ENCODE measurements around the gene HTRA2.

DNA sequence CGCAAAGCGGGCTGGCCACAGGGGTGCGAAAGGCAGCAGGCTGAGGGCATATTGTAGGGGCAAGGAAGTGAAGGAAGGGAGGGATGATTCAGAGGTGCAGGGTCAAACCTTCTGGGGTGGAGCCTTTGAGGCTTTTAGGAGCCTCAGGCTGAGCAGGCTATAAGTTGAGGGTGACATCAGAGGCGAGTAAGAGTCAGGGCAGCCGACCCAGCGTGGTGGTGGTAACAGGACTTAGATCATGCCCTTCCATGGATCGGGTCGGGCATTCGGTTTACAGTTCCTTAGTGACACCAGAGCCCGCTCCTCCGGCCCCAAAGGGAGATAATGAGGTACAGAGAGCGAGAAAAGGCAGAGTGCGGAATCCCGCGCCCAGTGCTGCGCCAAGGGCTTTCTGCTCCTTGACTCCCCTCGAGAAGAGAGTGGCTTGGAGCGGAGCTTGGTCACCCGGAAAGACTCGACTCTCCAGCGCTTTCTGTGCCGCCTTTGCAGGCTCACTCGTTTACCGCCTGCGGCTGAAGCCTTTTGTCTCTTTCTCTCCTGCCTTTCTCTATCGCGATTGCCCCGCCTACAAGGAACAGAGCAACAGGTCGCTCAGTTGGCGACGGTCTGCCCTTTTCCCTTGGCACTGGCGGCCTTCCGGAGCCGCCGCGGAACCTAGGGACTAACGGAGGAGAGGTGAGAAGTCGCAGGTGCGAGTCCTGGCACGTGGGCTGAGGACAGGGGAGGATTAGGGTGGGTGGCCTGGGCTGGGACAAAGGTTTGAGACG, 31.1 kb upstream of the HTRA2 start:
- no peak for TF ChIP-seq CTCF (IDR thresholded peaks at IDR 0.05 in 4 of 5, conservative IDR thresholded peaks at IDR 0.05 in 1 of 5)
- TF ChIP-seq POLR2A (IDR thresholded peaks at IDR 0.05) = no peak
